ENCODE data around the gene ADRA2B. TPM values are rescaled to one million over a fixed set of nuclear protein-coding genes. Genes with fewer than 3 reads are reported as not detected.
"Not testable (repeated sequence)": the region's sequence is repeated elsewhere in the genome, so short reads cannot be mapped to it uniquely, and the experiment has no call there.

ADRA2B gene
- total RNA-seq, 1 experiment from 2014 or later, result not detected

DNA sequence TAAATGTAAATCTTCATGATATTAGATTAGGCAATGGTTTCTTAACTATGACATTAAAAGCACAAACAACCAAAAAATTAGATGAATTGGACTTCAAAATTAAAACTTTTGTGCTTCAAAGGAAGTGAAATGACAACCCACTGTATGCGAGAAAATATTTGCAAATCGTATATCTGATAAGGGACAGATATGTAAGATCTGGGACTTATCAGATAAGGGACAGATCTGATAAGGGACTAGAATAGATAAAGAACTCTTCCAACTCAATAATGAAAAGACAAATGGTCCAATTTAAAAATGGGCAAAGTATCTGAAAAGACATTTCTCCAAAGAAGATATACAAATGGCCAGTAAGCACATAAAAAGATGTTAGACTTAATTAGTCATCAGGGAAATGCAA lies 29.2 kb downstream of the ADRA2B start:
- H3K9me3 Mint-ChIP-seq (ENCODE audit: unreplicated experiment), result no peaks in the 10 kb centered on the region
- ChIA-PET CTCF (interaction anchor here (0.6 to 1.8 kb wide), 2 partner anchors 30 to 516 kb away, joined by 5 to 6 read pairs; partner anchors contain the start of gene ADRA2B), POLR2A (interaction anchor here (1.3 kb wide), 1 partner anchor 11 kb away, joined by 4 read pairs; no protein-coding TSS in a partner anchor)
- H3K36me3 Mint-ChIP-seq (ENCODE audit: insufficient read depth, unreplicated experiment), result no peaks in the 10 kb centered on the region
- TF ChIP-seq, protein P1, sequence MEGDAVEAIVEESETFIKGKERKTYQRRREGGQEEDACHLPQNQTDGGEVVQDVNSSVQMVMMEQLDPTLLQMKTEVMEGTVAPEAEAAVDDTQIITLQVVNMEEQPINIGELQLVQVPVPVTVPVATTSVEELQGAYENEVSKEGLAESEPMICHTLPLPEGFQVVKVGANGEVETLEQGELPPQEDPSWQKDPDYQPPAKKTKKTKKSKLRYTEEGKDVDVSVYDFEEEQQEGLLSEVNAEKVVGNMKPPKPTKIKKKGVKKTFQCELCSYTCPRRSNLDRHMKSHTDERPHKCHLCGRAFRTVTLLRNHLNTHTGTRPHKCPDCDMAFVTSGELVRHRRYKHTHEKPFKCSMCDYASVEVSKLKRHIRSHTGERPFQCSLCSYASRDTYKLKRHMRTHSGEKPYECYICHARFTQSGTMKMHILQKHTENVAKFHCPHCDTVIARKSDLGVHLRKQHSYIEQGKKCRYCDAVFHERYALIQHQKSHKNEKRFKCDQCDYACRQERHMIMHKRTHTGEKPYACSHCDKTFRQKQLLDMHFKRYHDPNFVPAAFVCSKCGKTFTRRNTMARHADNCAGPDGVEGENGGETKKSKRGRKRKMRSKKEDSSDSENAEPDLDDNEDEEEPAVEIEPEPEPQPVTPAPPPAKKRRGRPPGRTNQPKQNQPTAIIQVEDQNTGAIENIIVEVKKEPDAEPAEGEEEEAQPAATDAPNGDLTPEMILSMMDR (IDR thresholded peaks at IDR 0.05; ENCODE audit: unreplicated experiment), result no peak
- no peak overlapping the region for H3K4me3 Mint-ChIP-seq (ENCODE audit: unreplicated experiment)
- no TSS peak for BruUV-seq (replicated peaks)
- H3K27ac Mint-ChIP-seq (ENCODE audit: low read depth, unreplicated experiment), result no peak overlapping the region
- peaks cover 13% of the 10 kb centered on the region for H3K27me3 Mint-ChIP-seq (ENCODE audit: insufficient read depth, unreplicated experiment)
- H3K4me1 Mint-ChIP-seq (ENCODE audit: insufficient read depth, unreplicated experiment), result peaks cover 5% of the 10 kb centered on the region
- intact Hi-C loops (cut with micrococcal nuclease), result no loop called here
- DNase-seq (ENCODE audit: unreplicated experiment), result no peak

DNA sequence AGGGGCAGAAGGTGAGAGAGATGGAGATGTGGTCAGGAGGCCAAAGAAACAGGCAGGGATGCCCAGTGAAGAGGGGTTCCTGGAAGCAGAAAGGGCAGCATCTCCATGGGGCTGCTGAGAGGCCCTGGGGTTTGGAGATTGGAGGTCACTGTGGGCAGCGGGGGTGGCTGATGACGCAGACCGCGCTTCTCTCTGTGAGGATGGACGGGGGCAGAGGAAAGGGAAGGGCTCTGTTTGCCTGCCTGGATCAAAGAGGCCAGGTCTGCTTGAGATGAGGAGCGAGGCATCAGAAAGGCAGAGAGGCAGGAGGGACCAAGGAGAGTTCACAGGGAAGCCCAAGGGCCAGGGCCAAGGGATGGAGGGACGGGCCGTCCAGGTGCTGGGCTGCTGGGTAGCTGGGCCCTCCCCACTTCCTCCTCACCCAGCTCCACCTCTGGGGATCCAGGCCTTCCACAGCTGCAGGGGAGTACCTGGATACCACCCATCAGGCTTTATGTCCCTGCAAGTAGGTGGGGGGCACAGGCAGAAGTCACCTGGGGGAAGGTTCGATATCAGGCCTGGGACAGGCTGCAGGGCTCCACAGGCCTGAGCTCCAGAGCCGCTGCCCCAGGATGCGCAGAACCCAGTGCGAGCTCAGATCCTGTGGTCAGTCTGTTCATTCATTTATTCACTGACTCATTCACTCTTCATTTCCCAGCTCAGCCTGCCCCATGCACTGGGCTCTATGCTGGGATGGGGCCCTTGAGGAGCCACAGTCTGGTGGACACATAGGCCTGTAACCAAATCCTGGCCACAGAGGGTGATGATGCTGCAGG lies 30.6 kb downstream of the ADRA2B start:
- intact Hi-C loops (cut with micrococcal nuclease), result no loop called here

GRCh38 chr2:96084858-96085518 lies 31.4 kb downstream of the ADRA2B start:
- CTCF ChIA-PET, result interaction anchor here (0.5 kb wide), 1 partner anchor 7 kb away, joined by 3 read pairs; no protein-coding TSS in a partner anchor
- peaks cover 13% of the 10 kb centered on the region for H3K27me3 Mint-ChIP-seq (ENCODE audit: insufficient read depth, unreplicated experiment)
- POLR2A ChIA-PET; intact Hi-C loops (cut with micrococcal nuclease); H3K4me3 Mint-ChIP-seq (ENCODE audit: unreplicated experiment); BruUV-seq (replicated peaks); DNase-seq (ENCODE audit: unreplicated experiment); H3K4me1 Mint-ChIP-seq (ENCODE audit: insufficient read depth, unreplicated experiment); H3K9me3 Mint-ChIP-seq (ENCODE audit: unreplicated experiment); H3K36me3 Mint-ChIP-seq (ENCODE audit: insufficient read depth, unreplicated experiment); H3K27ac Mint-ChIP-seq (ENCODE audit: low read depth, unreplicated experiment): not testable (repeated sequence)

More for the DNA sequence above, 30.6 kb downstream of the ADRA2B start:
- Mint-ChIP-seq H3K36me3 (ENCODE audit: insufficient read depth, unreplicated experiment) (no peaks in the 10 kb centered on the region), H3K27ac (ENCODE audit: low read depth, unreplicated experiment) (no peak overlapping the region), H3K4me1 (ENCODE audit: insufficient read depth, unreplicated experiment) (no peaks in the 10 kb centered on the region), H3K27me3 (ENCODE audit: insufficient read depth, unreplicated experiment) (peaks cover 13% of the 10 kb centered on the region), H3K4me3 (ENCODE audit: unreplicated experiment) (no peak overlapping the region), H3K9me3 (ENCODE audit: unreplicated experiment) (no peaks in the 10 kb centered on the region)
- BruUV-seq (replicated peaks), result no TSS peak
- TF ChIP-seq, protein P1 (IDR thresholded peaks at IDR 0.05; ENCODE audit: unreplicated experiment), result no peak
- CTCF ChIA-PET, result interaction anchor here (0.5 kb wide), 1 partner anchor 8 kb away, joined by 3 read pairs; no protein-coding TSS in a partner anchor
- POLR2A ChIA-PET, result interaction anchor here (1.3 kb wide), 1 partner anchor 13 kb away, joined by 4 read pairs; no protein-coding TSS in a partner anchor
- DNase-seq (ENCODE audit: unreplicated experiment), result no peak

- Mint-ChIP-seq H3K27me3 (ENCODE audit: insufficient read depth, unreplicated experiment) (peaks cover 17% of the 10 kb centered on the region), H3K9me3 (ENCODE audit: unreplicated experiment) (no peaks in the 10 kb centered on the region), H3K4me1 (ENCODE audit: insufficient read depth, unreplicated experiment) (no peaks in the 10 kb centered on the region), H3K27ac (ENCODE audit: low read depth, unreplicated experiment) (no peak overlapping the region), H3K36me3 (ENCODE audit: insufficient read depth, unreplicated experiment) (no peaks in the 10 kb centered on the region), H3K4me3 (ENCODE audit: unreplicated experiment) (no peak overlapping the region)
- POLR2A ChIA-PET, result no interaction called here
- intact Hi-C loops (cut with micrococcal nuclease), result no loop called here
- TF ChIP-seq, protein P1 (IDR thresholded peaks at IDR 0.05; ENCODE audit: unreplicated experiment), result no peak
- no peak for DNase-seq (ENCODE audit: unreplicated experiment)
- BruUV-seq (replicated peaks), result no TSS peak
- CTCF ChIA-PET, result no interaction called here
Measured at GRCh38 chr2:96083989-96084857, 32.1 kb downstream of the ADRA2B start.

Data from MCF 10A (cell line).